Smooth muscle cell (in vitro differentiated cells): Measurements from ENCODE around the gene HAP1. TPM values are rescaled to one million over a fixed set of nuclear protein-coding genes. Genes with fewer than 3 reads are reported as not detected.
"Not testable (repeated sequence)": the region's sequence is repeated elsewhere in the genome, so short reads cannot be mapped to it uniquely, and the experiment has no call there.

ENCODE experiments used
- DNase-seq: peaks from one replicate; lab custom pipeline; 2025; ENCODE audit not compliant: unreplicated experiment; lab: John Stamatoyannopoulos, UW
- H2AFZ ChIP-seq: fragments of 200-600 bp; sonication (generic); 2 replicates; pipeline ENCODE4 v1.6.0; 2016; ENCODE audit warnings: antibody characterized with exemption, low read depth, mild to moderate bottlenecking
- H3F3A ChIP-seq: fragments of 200-600 bp; sonication (generic); 2 replicates; pipeline ENCODE4 v1.6.0; 2017; ENCODE audit warnings: antibody characterized with exemption, low read depth
- H3K27ac ChIP-seq: fragments of 200-600 bp; sonication (generic); 2 replicates; pipeline ENCODE4 v1.5.1; 2016; ENCODE audit warnings: low read depth, mild to moderate bottlenecking
- H3K27me3 ChIP-seq: fragments of 200-600 bp; sonication (generic); 2 replicates; pipeline ENCODE4 v1.6.1; 2016; ENCODE audit warnings: low read depth, mild to moderate bottlenecking
- H3K36me3 ChIP-seq: fragments of 200-600 bp; sonication (generic); 2 replicates; pipeline ENCODE4 v1.5.1; 2016; ENCODE audit warnings: low read depth
- H3K4me1 ChIP-seq: fragments of 200-600 bp; sonication (generic); 2 replicates; pipeline ENCODE4 v1.5.1; 2016; ENCODE audit warnings: low read depth
- H3K4me2 ChIP-seq: fragments of 200-600 bp; sonication (generic); 2 replicates; pipeline ENCODE4 v1.6.0; 2016; ENCODE audit warnings: mild to moderate bottlenecking
- H3K4me3 ChIP-seq: fragments of 200-600 bp; sonication (generic); 2 replicates; pipeline ENCODE4 v1.5.1; 2016; ENCODE audit warnings: mild to moderate bottlenecking
- H3K79me2 ChIP-seq: fragments of 200-600 bp; sonication (generic); 2 replicates; pipeline ENCODE4 v1.6.0; 2016; ENCODE audit warnings: low read depth, mild to moderate bottlenecking
- H3K9ac ChIP-seq: fragments of 200-600 bp; sonication (generic); 2 replicates; pipeline ENCODE4 v1.6.0; 2016; ENCODE audit warnings: low read depth
- H3K9me3 ChIP-seq: fragments of 200-600 bp; sonication (generic); replicated peaks from 2 replicates; pipeline ENCODE4 v1.5.1; 2016; ENCODE audit warnings: low read depth
- H4K20me1 ChIP-seq: fragments of 200-600 bp; sonication (generic); 2 replicates; pipeline ENCODE4 v1.6.0; 2016; ENCODE audit warnings: low read depth
- WGBS: methylation state at CpG from one replicate; pipeline ENCODE4 v1.1.7; 2016; ENCODE audit warnings: low lambda C conversion rate; 5-methylcytosine and 5-hydroxymethylcytosine counted together
- polyA plus RNA-seq: library from polyadenylated mRNA; unstranded; fragments of >200 nt; fragmentation: Nextera tagmentation; extraction: Ambion mirVana; gene quantifications from 2 replicates; pipeline ENCODE4 v1.2.1, GENCODE V29; 2016
- total RNA-seq: library from RNA; depleted of rRNA; stranded (reverse); fragments of >200 nt; gene quantifications from 2 replicates; pipeline ENCODE4 v1.2.3, GENCODE V29; 2014
- TF ChIP-seq, protein P1 (sequence below): fragments of 200-600 bp; sonication (generic); IDR thresholded peaks from 2 replicates; pipeline ENCODE4 v1.5.1; 2017; ENCODE audit warnings: borderline replicate concordance, mild to moderate bottlenecking, antibody characterized with exemption; ENCODE audit not compliant: insufficient read depth, poor library complexity, severe bottlenecking

Gene HAP1
- total and polyA plus RNA-seq, 2 experiments from 2014 or later, result 0.36 to 0.73 TPM

- H3K27me3 ChIP-seq, result no peaks in the 10 kb centered on the region
- peaks cover 49% of the 10 kb centered on the region for H3K4me1 ChIP-seq
- H2AFZ ChIP-seq, result no peak overlapping the region
- H3K4me2 ChIP-seq, result no peak overlapping the region
- DNase-seq, result no peak
- peaks cover 16% of the 10 kb centered on the region for H3F3A ChIP-seq
- peaks cover 77% of the 10 kb centered on the region for H3K79me2 ChIP-seq
- no peaks in the 10 kb centered on the region for H3K36me3 ChIP-seq
- no peak overlapping the region for H3K27ac ChIP-seq
- H4K20me1 ChIP-seq, result peaks cover 94% of the 10 kb centered on the region
- no peak overlapping the region for H3K4me3 ChIP-seq
- WGBS, result 100% methylated on average over 1 of the region's 1 CpG
- no peaks in the 10 kb centered on the region for H3K9me3 ChIP-seq
- TF ChIP-seq, protein P1, sequence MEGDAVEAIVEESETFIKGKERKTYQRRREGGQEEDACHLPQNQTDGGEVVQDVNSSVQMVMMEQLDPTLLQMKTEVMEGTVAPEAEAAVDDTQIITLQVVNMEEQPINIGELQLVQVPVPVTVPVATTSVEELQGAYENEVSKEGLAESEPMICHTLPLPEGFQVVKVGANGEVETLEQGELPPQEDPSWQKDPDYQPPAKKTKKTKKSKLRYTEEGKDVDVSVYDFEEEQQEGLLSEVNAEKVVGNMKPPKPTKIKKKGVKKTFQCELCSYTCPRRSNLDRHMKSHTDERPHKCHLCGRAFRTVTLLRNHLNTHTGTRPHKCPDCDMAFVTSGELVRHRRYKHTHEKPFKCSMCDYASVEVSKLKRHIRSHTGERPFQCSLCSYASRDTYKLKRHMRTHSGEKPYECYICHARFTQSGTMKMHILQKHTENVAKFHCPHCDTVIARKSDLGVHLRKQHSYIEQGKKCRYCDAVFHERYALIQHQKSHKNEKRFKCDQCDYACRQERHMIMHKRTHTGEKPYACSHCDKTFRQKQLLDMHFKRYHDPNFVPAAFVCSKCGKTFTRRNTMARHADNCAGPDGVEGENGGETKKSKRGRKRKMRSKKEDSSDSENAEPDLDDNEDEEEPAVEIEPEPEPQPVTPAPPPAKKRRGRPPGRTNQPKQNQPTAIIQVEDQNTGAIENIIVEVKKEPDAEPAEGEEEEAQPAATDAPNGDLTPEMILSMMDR, result no peak
- H3K9ac ChIP-seq, result no peak overlapping the region
These were observed 45.5 kb upstream of the HAP1 start for GRCh38 chr17:41779954-41780353.

DNA sequence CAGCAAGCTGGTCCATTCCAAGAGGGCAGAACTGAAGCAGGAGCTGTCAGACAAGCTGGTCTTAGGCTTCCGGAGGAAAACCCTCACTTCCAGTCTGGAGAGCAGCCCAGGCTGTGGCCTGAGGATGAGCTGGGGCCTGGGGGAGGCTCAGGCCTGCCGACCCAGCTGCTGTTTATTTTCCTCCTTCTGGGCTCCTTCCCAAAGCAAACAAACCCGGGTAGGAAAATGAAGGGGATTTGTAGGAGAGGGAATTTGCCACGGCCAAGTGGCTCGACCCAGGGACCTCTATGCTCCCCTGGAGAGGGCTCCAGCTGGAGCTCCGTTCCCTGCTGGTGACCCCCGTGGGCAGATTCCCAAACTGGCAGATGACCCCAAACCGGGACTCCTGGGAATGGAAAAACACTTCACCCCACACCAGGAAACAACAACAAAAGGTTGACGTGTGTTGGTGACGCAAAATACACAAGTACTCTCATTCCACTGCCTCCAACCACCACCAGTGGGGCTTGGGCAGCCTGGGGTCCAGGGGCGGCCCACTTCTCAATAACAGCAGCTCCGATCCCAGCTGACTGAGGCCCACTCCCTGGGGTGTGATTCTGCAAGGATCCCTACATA, 43.2 kb upstream of the HAP1 start:
- 48% methylated on average over 12 of the region's 12 CpGs for WGBS
- Histone ChIP-seq H3K27ac (peak overlapping the region; percentile 90), H3K36me3 (no peaks in the 10 kb centered on the region), H4K20me1 (peaks cover 76% of the 10 kb centered on the region), H3K79me2 (peaks cover 64% of the 10 kb centered on the region), H3K9ac (no peak overlapping the region), H2AFZ (no peak overlapping the region), H3K4me2 (peak overlapping the region; percentile 13), H3K4me3 (no peak overlapping the region), H3K4me1 (peaks cover 36% of the 10 kb centered on the region), H3K27me3 (no peaks in the 10 kb centered on the region), H3K9me3 (no peaks in the 10 kb centered on the region), H3F3A (peaks cover 14% of the 10 kb centered on the region)
- no peak for DNase-seq
- TF ChIP-seq, protein P1, result no peak

DNA sequence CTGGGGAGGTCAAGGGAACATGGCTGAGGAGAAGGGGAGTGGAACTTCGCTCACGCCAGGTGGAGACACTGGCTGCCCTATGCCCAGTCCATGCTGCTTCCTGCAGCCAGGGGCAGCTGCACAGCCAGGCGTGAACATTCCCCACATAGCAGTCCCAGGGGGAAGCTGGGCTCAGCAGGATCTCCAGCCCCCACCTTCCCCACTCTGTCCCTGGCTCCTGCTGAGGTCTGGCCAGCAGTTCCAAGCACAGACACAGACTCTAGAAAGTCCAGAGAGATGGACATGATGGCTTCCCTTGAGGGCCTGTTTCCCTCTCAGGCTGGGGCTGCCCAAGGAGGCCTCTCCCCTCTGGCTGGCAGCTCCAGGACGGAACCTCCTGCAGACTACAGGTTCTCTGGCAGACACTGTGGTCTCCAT, 42.7 kb upstream of the HAP1 start:
- no peaks in the 10 kb centered on the region for H3K36me3 ChIP-seq
- H3K4me3 ChIP-seq, result no peak overlapping the region
- H3K4me1 ChIP-seq, result peaks cover 36% of the 10 kb centered on the region
- H4K20me1 ChIP-seq, result peaks cover 75% of the 10 kb centered on the region
- H2AFZ ChIP-seq, result no peak overlapping the region
- no peak for DNase-seq
- peaks cover 64% of the 10 kb centered on the region for H3K79me2 ChIP-seq
- H3F3A ChIP-seq, result peaks cover 18% of the 10 kb centered on the region
- 62% methylated on average over 4 of the region's 4 CpGs for WGBS
- H3K4me2 ChIP-seq, result peak overlapping the region; percentile 15
- TF ChIP-seq, protein P1, result no peak
- H3K9me3 ChIP-seq, result no peaks in the 10 kb centered on the region
- peak overlapping the region; percentile 90 for H3K27ac ChIP-seq
- H3K9ac ChIP-seq, result no peak overlapping the region
- H3K27me3 ChIP-seq, result no peaks in the 10 kb centered on the region

DNA sequence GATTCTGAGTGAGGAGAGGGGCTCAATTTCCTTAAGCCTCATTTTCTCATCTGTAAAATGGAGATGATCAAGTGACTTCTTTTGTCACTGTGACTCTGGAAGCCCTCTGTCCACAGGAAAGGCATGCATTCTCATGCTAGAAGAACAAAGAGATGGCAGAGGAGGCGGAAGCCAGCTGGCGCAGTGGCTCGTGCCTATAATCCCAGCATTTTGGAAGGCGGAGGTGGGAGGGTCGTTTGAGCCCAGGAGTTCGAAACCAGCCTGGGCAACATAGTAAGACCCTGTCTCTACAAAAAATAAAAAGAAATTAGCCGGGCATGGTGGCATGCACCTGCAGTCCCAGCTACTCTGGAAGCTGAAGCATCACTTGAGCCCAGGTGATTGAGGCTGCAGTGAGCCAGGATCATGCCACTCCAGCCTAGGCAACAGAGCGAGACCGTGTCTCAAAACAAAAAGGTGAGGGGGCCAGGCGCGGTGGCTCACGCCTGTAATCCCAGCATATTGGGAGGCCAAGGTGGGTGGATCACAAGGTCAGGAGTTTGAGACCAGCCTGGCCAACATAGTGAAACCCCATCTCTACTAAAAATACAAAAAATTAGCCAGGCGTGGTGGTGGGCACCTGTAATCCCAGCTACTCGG, 41.9 kb upstream of the HAP1 start:
- H3K4me3 ChIP-seq, H3K9me3 ChIP-seq, H3K36me3 ChIP-seq, H3K9ac ChIP-seq, H2AFZ ChIP-seq, H3K27me3 ChIP-seq, DNase-seq: not testable (repeated sequence)
- H3K79me2 ChIP-seq, result peaks cover 64% of the 10 kb centered on the region
- H3K4me1 ChIP-seq, result peaks cover 29% of the 10 kb centered on the region
- 92% methylated on average over 14 of the region's 14 CpGs for WGBS
- H3F3A ChIP-seq, result peaks cover 18% of the 10 kb centered on the region
- H3K27ac ChIP-seq, result peak overlapping the region; percentile 90
- H4K20me1 ChIP-seq, result peaks cover 75% of the 10 kb centered on the region
- H3K4me2 ChIP-seq, result peak overlapping the region; percentile 15
